Measurements from ENCODE around the gene KCNMA1.

DNA sequence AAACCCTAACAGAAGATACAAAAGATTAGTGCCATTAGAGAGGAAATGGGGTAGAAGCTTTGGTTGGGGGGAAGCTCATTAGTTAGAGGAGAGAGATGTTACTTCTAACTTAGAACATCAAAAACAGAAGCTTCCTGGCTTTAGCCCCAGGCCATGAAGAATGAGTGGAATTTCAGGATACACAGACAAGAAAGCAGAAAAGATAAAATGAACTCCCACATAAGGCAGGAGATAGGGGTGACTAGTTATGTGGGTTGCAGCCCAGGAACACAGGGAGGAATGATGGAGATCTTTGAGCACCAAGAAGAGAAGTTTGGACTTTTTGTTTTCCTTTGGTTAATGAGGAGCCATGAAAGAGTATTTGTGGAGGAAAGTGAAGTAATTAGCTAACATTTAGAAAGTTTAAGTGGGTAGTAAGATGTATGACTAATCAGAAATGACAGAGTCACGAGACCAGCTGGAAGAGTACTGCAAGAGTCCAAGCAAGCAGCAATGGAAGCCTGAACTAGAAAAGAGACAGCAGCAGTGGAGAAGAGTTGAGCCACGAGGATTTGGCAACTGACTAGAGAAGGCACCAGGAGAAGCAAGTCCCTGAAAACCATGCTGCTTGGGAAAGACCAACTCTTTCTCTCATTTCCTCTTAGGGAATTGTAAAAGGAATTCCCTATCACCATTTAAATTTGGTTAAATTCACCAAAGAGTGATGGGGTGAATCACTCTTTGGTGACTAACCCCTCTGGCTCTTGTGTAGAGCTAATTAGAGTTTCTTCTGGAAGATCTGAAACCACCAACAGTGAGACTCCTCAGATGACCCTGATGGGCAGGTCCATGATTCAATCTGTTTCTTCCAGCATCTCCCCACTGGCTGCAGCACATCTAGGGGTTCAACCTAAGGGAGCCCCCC, 131.9 kb downstream of the KCNMA1 start:
- TF ChIP-seq GATA2 (IDR thresholded peaks at IDR 0.05; ENCODE audit: low read depth, low read length): no peak
- TF ChIP-seq GATA3 (IDR thresholded peaks at IDR 0.05; ENCODE audit: low read depth, low read length): no peak

All from SH-SY5Y (cell line).